GM18909 (cell line): ENCODE results near the gene NFYA.

Source experiments
- ATAC-seq: cut with Tn5 transposase; IDR thresholded peaks from one replicate; pipeline ENCODE4 v1.9.1; 2021; ENCODE audit warnings: mild to moderate bottlenecking; ENCODE audit not compliant: unreplicated experiment, poor library complexity

NFYA gene

GRCh38 chr6:41045664-41046063, 27.1 kb upstream of the NFYA start:
- no peak for ATAC-seq

- no peak for ATAC-seq
Measured at GRCh38 chr6:41046084-41046483, 26.7 kb upstream of the NFYA start.

DNA sequence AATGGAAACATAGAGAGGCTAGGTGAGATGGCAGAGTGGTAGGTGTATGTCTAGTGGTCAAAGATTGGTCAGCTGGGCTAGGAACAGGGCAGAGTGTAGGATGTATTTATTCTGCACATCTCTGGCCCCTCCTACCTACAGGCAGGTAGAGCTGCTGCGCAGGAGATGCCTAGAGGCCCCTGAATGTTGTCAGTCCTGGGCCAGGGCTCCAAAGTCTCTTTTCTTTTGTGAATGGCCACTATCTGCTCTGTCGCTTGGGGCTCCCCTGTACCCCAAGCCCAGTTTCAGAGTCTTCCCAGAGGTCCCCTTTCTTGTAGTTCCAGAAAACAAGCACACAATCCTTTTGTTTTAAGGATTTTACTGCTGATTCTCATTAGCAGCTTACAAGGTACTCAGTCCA, 25.5 kb upstream of the NFYA start:
- no peak for ATAC-seq

- ATAC-seq, result no peak
Measured at GRCh38 chr6:41047745-41048732, 24.7 kb upstream of the NFYA start.

GRCh38 chr6:41049521-41049920, 23.3 kb upstream of the NFYA start:
- no peak for ATAC-seq

- ATAC-seq, result no peak
Measured at GRCh38 chr6:41049955-41050354, 22.8 kb upstream of the NFYA start.

DNA sequence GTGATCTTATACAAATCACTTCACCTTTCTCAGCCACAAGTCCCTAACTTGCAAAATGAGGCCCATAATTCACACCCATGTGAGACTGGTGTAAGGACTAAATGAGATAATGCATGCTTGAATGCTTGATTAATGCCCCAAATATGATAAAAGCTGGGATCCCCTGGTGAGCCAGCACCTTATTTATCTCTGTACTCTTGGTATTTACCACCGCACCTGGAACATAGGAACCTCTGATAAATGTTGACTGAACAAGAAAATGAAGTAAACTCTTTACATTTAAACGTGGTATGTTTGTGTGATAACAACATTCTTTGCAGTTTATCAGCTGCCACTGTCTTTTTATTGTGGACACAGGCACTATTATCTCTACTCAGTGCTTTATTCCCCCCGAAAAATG, 22.2 kb upstream of the NFYA start:
- no peak for ATAC-seq

DNA sequence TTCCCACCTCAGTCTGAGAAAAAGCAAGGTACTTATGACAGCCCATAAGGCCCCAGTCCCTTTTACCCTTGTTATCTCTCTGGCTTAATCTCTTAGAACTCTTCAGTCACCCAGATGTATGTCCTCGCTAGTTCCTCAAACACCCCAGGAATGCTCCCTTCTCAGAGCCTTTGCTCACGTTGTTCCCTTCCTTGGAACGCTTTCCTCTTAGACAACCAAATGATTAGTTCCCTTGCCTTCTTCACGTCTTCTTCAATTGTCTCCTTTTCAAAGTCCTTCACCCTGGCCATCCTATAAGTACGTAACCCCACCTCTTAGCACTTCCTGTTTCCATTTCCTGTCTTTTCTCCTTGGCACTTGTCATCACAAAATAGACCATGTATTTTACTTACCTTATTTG, 20.9 kb upstream of the NFYA start:
- no peak for ATAC-seq

- ATAC-seq, result no peak
Measured at GRCh38 chr6:41053041-41053440, 19.7 kb upstream of the NFYA start, which contains the start of gene APOBEC2. APOBEC2 (plus strand) TSS chr6:41053202; CDS start chr6:41053348, 146 bp downstream.

DNA sequence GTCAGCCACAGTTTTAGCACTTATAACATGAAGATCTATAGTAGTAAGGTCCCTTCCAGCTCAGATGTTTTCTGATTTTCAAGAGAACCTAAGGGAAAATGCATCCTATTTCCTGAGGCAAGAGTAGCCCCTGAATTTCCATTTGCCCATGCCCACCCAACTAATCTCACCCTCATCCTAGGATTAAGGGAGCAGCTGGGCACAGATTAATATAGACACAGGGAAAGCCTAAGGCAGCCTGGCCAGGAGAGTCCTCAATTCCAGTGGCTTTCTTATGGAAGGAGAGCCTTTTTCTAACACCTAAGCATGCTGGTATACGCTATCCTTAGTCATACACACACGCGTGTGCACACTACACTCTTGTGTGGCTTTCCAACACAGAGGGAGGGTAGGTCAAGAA, 18.3 kb upstream of the NFYA start:
- ATAC-seq, result no peak

DNA sequence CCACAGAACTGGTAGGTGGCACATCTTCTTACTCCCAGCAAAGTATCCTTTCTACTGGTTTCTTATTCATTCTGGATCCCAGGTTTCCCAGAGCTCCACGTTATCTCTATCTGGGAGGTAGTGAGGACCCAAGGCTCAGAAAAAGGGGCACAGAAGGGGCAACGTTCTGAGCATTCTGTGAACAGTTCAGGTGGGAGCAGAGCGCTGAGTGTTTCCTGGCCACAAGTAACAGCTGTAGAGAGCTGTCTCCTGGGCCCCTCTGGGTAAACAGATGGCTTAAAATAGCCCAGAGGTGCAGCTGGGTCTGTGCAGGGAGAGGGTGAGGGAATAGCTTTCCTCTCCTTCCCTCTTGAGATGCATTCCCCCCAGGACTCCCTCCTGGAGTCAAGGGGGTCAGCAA, 17.6 kb upstream of the NFYA start:
- ATAC-seq, result no peak

DNA sequence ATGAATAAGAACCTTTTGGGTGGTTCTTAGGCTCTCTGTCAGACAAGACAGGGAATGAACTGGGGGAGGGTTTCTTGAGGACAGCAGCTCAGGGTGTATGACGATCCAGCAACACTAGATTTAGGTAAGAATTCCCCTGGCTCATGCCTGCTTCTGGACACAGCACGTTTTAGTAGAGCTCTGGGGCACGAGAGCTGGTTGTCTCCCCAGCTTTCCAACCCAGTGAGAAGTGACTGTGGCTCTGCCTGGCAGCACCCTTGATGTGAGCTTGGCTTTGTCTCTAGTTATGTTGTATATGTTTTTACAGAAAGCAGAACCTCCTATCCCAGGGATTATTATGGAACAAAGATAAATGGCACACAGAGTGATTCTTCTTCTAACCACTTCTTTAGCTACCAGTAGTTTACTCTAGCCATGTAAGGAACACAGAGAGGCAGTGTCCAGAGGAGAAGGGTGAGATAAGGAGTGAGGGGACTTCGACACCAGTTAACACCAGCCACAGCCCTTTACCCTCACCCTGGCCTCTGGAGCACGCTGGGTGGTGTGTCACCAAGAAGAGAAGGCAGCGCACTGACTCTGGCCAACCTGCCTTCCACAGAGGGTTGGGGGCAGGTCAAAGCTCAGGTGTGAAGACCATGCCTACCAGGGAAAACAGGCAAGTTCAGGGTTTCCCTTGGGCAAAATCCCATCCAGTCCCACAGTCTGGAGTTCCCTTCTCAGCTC, 15.8 kb upstream of the NFYA start:
- ATAC-seq, result no peak

DNA sequence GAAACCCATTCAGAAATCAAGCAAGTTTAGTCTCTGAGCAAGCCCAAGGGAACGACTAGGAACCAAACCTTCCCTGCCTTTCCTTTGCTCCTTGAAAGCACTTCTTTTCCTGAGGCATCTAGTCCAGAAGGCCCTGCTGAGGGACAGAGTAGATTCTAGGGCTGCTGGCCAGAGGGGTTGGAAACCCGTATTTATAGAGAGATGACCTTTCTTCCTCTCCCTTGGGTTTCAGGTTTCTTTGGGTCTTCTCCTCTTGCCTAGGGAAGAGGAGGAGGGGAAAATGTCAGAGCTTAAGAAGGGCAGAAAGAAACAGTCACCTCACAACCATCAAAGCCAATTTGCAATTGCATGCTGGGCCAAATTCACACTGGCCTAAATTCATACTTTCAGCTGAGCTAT, 14.0 kb upstream of the NFYA start:
- ATAC-seq, result no peak

DNA sequence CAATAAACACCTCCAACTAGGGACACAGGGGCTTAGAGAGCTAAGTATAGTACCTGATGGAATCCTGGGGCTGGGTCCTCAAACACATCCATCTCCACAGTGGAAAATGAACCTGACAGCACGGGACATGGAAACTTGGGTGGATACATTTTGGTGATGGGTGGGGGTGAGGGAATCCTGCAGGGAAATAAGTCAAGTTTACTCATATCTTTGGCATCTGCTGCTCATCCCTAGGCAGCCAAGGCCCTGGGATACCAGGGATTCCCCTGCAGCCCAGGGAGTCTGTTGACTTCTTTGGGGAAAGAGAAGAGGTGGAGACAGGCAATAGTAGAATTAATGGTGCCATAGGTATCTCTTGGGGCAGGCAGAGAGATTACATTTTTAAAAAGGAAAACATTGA, 13.2 kb upstream of the NFYA start:
- no peak for ATAC-seq

- ATAC-seq, result no peak
Measured at GRCh38 chr6:41061196-41061726, 11.5 kb upstream of the NFYA start.

DNA sequence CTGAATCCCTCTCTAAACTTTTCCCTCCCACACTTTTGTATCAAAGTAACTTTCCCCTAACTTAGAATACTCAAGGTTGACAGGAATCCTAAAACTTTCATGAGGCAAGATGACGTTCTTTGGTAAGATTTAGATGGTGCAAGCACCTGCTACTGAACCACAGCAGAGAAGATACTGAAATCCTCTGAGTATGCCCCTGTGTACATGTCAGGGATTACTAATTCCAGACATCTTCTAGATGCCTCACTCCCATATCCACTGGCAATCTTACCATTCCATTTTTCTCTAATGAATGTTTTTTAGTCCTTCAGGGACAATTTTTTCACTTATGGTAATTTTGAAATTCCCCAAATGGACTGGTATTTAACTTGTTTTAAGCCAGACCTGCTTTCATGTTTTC, 10.7 kb upstream of the NFYA start:
- ATAC-seq, result no peak

GRCh38 chr6:41063884-41064285, 8.9 kb upstream of the NFYA start:
- ATAC-seq, result no peak

- no peak for ATAC-seq
Measured at GRCh38 chr6:41064841-41065240, 7.9 kb upstream of the NFYA start.

DNA sequence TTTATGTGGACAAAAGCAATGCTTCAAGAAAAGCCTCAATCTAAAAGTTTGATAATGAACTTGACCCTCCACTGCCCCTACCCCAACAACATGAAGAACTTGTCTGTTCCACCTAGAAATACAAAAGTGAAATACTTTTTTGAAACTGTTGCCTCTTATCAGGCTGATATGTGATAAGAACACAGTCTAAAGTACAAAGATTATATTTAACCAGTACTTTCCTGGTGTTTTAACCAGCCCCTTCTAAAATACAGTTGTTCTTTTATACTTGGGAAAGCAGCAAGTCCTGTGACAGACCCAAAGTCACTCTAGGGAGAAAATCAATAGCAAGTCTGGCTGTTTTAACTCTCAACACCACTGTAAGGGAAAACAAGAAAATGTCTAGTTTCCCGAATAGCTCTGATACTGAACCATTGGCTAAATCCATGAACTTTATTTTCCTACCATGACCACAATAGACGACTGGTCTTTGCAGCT, 7.2 kb upstream of the NFYA start:
- no peak for ATAC-seq

DNA sequence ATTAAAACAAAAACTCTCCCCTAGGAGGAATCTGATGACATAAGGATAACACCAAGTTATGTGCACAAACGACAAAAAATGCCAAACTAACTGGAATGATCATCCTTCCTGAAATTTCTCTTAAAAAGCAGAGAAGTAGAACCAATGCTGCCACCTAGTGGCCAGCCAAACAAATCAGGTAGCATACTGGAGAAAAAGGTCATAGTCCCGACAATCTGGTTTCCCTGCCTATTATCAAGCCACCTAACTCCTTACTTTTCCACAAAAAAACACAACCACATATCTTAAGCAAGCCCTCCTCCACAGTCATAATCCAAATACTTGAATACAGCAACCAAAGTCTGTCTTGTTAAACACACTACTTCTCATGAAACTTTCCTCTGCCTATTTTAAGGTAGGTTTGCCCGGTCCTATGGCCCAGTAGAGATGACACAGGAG, 5.9 kb upstream of the NFYA start:
- no peak for ATAC-seq

DNA sequence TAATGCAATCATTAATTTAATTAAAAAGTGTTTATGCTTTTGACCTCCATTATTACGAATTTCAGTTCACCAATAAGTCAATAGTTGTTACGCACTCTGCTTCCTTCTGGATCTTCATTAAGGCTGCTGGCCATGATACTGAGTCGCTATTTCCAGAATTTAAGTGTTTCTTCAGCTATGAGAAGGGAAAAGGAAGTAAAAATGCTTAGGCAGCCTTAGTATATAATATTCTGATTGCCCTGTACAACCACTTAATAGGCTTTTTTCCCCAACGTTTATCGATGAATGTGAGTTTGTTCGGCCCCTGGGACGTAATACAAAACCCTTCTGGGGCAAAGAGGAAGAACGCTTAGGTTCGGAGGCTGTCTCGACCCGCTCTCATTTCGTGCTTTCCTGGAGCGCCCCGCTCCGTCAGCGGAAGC, 1.3 kb upstream of the NFYA start:
- no peak for ATAC-seq
